ENCODE data around the gene CA12.
A peak's percentile ranks its signal among the peaks of the same experiment; 100 is the strongest.

The CA12 gene

GRCh38 chr15:63374686-63375520, 6.7 kb downstream of the CA12 start:
- DNase-seq (ENCODE audit: low spot score), result peak; percentile 63

- no peak for DNase-seq (ENCODE audit: low spot score)
Measured at GRCh38 chr15:63373866-63374548, 7.6 kb downstream of the CA12 start.

- no peak for DNase-seq (ENCODE audit: low spot score)
Measured at GRCh38 chr15:63373330-63373729, 8.3 kb downstream of the CA12 start.

DNA sequence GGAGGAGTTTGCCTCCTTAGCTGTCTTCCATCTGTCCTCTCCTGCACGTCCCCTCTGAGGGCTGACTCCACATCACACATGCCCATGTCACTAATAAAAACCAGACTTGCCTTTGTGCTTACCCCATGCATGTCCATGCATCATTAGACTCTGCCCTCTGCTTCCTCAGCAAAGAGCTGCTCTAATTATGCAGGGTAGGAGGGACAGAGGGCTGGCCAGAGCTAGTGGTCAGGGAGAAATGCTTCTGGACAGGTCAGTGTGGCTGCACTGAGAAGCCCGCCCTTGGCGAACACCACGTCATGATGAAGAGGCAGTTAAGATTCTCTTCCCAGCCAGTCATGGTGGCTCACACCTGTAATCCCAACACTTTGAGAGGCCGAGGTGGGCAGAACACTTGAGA, 8.9 kb downstream of the CA12 start:
- peak; percentile 65 for DNase-seq (ENCODE audit: low spot score)

- peak; percentile 94 for DNase-seq (ENCODE audit: low spot score)
Measured at GRCh38 chr15:63372018-63372705, 9.5 kb downstream of the CA12 start.

GRCh38 chr15:63371297-63371918, 10.2 kb downstream of the CA12 start:
- DNase-seq (ENCODE audit: low spot score), result peak; percentile 78

DNA sequence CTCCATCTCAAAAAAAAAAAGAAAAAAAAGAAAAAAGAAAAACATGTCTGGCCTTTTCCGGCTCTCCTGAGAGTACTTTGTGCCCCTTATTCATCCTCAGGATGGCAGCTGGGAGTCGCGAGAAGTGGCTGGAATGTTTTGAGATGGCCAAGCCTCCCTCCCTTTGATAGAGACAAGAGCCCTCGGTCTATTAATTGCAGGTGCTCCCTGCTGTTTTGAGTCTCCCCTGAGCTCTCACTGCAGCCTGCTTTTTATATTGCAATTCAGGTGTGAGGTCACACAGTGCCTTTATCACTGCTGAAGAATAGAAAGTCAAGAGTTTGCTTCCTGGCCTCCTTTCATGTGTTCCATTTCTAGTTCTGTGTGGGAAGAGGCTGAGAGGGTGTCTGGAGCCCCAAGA, 10.9 kb downstream of the CA12 start:
- DNase-seq (ENCODE audit: low spot score), result no peak

GRCh38 chr15:63369781-63370180, 11.9 kb downstream of the CA12 start:
- no peak for DNase-seq (ENCODE audit: low spot score)

- DNase-seq (ENCODE audit: low spot score), result no peak
Measured at GRCh38 chr15:63369296-63369695, 12.3 kb downstream of the CA12 start.

DNA sequence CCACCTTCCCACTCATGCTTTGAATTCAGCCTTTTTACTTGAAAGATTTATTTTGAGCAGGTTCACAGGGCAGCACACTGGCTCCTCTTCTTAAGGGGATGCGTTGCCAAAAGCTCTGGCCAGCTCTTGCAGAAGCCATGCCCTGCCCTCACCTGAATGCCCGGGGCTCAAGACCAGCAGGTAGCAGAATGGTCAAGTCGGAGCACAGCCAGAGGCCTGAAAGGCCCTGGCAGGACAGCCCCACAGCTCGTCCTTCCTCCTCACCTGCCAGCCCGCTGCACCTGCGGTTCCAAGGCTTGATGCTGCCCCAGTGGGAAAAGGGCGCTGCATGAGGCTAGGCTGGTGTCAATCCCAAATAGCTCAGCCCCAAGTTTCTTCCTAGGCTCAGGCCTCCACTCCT, 13.1 kb downstream of the CA12 start:
- DNase-seq (ENCODE audit: low spot score), result no peak

GRCh38 chr15:63367900-63368299, 13.7 kb downstream of the CA12 start:
- no peak for DNase-seq (ENCODE audit: low spot score)

GRCh38 chr15:63367390-63367789, 14.3 kb downstream of the CA12 start:
- DNase-seq (ENCODE audit: low spot score), result no peak

DNA sequence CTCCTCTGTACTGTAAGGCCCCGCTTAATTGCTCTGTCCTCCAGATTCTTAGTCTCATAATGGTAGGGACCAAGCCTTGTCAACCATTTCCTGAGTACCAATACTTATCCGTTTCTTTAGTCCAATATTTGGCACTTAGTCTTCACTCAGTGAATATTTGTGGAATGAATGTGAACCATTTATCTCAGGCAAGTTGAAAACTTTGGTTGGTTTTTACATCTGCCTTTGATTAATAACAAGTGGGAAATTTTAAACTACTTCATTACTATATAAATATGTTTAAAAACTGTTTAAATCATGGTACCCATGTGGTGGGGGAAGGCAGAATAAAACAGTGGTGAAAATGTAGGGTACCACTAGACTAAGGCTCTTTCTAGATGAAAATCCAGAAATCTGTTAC, 15.2 kb downstream of the CA12 start:
- DNase-seq (ENCODE audit: low spot score), result peak; percentile 69

- DNase-seq (ENCODE audit: low spot score), result no peak
Measured at GRCh38 chr15:63365273-63365680, 16.4 kb downstream of the CA12 start.

DNA sequence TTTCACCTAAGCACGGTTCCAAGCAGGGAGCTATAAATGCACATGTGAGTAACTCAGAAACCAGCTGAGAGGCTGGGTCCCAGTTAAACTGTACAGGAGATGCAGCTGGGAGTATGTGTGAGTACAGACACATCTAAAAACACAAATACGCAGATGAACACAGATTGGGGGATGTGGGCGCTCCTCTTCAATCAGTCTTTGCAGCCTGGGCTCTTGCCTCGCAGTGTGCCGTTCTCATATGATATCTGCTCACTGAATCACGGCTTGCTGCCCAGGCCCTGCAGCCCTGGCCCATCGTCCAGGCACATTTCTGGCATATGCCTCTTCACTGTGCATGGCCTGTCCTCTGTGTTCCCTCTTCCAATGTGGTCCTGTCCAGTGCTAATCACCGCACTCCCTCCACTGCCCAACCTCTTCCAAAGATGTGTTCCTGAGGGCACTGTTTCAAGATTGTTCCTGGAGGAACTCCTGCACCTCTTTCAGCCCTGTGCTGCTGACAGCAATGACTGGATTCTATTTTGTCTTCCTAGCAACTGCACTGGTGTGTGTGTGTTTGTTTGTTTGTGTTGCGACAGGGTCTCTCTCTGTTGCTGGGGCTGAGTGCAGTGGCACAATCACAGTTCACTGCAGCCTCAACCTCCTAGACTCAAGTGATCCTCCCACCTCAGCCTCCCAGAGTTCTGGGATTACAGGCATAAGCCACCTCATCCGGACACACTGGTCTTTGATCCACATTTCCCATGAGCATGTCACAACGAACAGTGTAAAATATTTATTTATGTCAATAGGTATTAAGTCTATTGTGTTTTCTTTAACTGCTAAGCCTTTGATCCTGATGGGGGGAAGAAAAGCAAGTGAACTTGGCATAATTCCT, 17.0 kb downstream of the CA12 start:
- no peak for DNase-seq (ENCODE audit: low spot score)

- no peak for DNase-seq (ENCODE audit: low spot score)
Measured at GRCh38 chr15:63363292-63363691, 18.4 kb downstream of the CA12 start.

GRCh38 chr15:63362885-63363284, 18.8 kb downstream of the CA12 start:
- no peak for DNase-seq (ENCODE audit: low spot score)

DNA sequence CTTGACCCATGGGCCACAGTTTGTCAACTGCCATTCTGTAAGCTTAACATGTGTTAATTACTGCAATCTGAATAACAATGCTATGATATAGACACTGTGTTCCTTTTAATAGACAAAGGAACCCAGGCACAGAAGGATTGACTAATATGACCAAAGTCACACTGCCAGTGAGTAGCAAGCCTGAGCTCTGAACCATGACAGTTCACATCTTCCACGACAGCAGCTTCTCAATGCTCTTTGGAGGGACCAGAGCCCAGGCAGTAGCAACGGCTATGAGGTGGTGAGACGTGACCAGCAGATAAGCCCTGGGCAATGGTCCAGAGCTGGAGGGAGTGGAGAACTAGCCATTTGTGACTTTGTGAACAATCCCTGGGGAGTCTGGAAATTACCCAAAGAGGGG, 19.4 kb downstream of the CA12 start:
- no peak for DNase-seq (ENCODE audit: low spot score)

- no peak for DNase-seq (ENCODE audit: low spot score)
Measured at GRCh38 chr15:63360170-63360569, 21.5 kb downstream of the CA12 start.

DNA sequence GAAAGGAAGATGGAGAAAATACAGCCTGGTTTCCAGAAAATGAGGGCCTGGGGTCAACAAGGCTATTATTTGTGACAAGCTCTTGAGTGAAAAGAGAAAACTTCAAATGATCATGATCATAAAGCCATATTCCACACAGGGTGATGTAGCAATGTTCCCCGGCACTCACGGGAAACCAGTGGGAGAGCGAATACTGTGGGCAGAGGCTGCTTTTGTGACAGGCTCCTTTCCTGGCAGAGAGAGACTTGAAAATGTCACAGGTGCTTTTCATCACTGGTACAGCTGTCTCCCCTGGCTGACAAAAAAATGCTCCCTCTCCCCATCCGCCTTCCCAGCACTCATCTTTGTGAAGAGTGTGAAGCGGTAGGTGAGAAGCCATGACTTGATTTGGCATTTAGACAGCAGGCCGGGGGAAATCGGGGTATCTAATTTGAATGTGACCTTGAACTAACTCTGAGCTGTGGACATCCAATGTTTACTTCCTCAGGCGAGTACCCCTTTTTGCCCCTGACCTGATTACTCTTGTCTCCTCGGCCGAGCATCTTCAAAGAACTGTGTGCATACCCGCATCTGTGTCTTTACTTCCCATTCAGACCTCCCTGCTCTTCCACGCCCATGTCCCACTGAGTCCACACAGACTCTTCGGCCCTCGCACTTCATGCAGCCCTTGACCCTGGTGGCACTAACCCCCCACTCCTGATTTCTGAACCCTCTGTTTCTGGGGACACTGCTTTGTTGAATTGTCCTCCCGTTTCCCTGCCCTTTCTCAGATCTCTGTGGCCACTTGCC, 23.2 kb downstream of the CA12 start:
- DNase-seq (ENCODE audit: low spot score), result no peak

DNA sequence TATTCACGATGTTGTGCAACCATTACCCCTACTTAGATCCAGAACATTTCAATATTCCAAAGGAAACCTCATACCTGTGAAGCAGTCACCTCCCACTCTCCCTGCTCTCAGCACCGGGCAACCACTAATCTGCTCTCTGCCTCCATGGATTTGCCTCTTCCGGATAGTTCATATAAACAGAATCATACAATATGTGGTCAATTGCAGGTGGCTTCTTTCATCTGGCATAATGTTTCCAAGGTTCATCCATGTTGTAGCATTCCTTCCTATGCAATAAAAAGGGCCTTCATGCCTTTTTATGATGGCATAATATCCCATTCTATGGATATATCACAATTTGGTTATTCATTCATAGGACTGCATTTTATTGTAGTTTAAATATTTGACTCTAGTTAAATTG, 23.9 kb downstream of the CA12 start:
- no peak for DNase-seq (ENCODE audit: low spot score)
